Breast epithelium (tissue), 4 donors: ENCODE measurements around the gene SLF2. TPM values are rescaled to one million over a fixed set of nuclear protein-coding genes. Genes with fewer than 3 reads are reported as not detected.
"Not testable (repeated sequence)": the region's sequence is repeated elsewhere in the genome, so short reads cannot be mapped to it uniquely, and the experiment has no call there.

Experiments used
- DNase-seq, 2 donors: peaks; one replicate each; pipeline ENCODE4 v3.0.0-alpha.2; 2019; ENCODE audit warnings: low spot score in 2 of 2
- H3K27ac ChIP-seq, 2 donors: fragments of 200-600 bp; sonication (generic) in 1 of 2; one replicate each; pipeline ENCODE4 v1.5.1; 2016 to 2019; ENCODE audit warnings: mild to moderate bottlenecking in 1 of 2
- H3K27me3 ChIP-seq, 2 donors: fragments of 200-600 bp; sonication (generic) in 1 of 2; one replicate each; pipeline versions ENCODE4 v1.5.1 to v1.6.0; 2017 to 2019; ENCODE audit warnings: control low read depth in 1 of 2, mild to moderate bottlenecking in 1 of 2
- H3K36me3 ChIP-seq: fragments of 200-600 bp; one replicate; pipeline ENCODE4 v1.5.1; 2019
- H3K4me1 ChIP-seq, 2 donors: fragments of 200-600 bp; sonication (generic); one replicate each; pipeline ENCODE4 v1.5.1; 2016 to 2019; ENCODE audit warnings: control low read depth in 1 of 2
- H3K4me3 ChIP-seq, 3 donors: fragments of 200-600 bp; sonication (generic); 1 replicate in 2 of 3; 2 replicates in 1 of 3; pipeline ENCODE4 v1.5.1; 2016 to 2019; ENCODE audit warnings: mild to moderate bottlenecking in 3 of 3, moderate library complexity in 2 of 3
- H3K9me3 ChIP-seq, 2 donors: fragments of 200-600 bp; sonication (generic) in 1 of 2; one replicate each; pipeline ENCODE4 v1.5.1; 2016 to 2019; ENCODE audit warnings: control low read depth in 1 of 2
- CTCF ChIP-seq, 3 donors: fragments of 450-650 bp; IDR thresholded peaks; one replicate each; pipeline ENCODE4 v1.5.1; 2016 to 2017; ENCODE audit warnings: antibody characterized with exemption in 3 of 3, mild to moderate bottlenecking in 3 of 3, moderate library complexity in 3 of 3
- POLR2A ChIP-seq: fragments of 450-650 bp; IDR thresholded peaks from one replicate; pipeline ENCODE4 v1.6.1; 2016; ENCODE audit warnings: antibody characterized with exemption, mild to moderate bottlenecking, moderate library complexity
- POLR2AphosphoS5 ChIP-seq, 3 donors: sonication (generic); formaldehyde crosslinking; IDR thresholded peaks; one replicate each; pipeline ENCODE4 v1.6.1; 2017; ENCODE audit warnings: antibody characterized with exemption in 3 of 3
- intact Hi-C: fragments of 100-400 bp; cut with DNase I; formaldehyde crosslinking; loops from one replicate; pipeline ENCODE4 v1.15.1; 2023; ENCODE audit warnings: low total_unique reads
- total RNA-seq, 3 donors: library from RNA; depleted of rRNA; stranded (reverse); fragments of >200 nt; gene quantifications; one replicate each; pipeline ENCODE4 v1.1.0, GENCODE V29; 2016

Gene SLF2
- total RNA-seq, 3 donors from 2014 or later = 24.8 to 34.2 (median 31.8) TPM

- Histone ChIP-seq H3K27me3 (no peaks in the 10 kb centered on the region), H3K9me3 (no peaks in the 10 kb centered on the region), H3K27ac (no peak overlapping the region), H3K4me1 (no peaks in the 10 kb centered on the region), H3K4me3 (no peak overlapping the region), H3K36me3 (no peaks in the 10 kb centered on the region)
- TF ChIP-seq CTCF (IDR thresholded peaks at IDR 0.05) (no peak), POLR2A (no peak), POLR2AphosphoS5 (IDR thresholded peaks at IDR 0.05) (no peak)
- DNase-seq = peak in 1 of 2 donors; percentile 2
- intact Hi-C loops = no loop called here
These were observed 58.4 kb downstream of the SLF2 start for GRCh38 chr10:100970914-100971811.

- Histone ChIP-seq H3K27ac (no peak overlapping the region), H3K9me3 (no peaks in the 10 kb centered on the region), H3K4me1 (no peaks in the 10 kb centered on the region), H3K4me3 (no peak overlapping the region), H3K36me3 (no peaks in the 10 kb centered on the region), H3K27me3 (no peaks in the 10 kb centered on the region)
- intact Hi-C loops = no loop called here
- no peak for TF ChIP-seq POLR2A
- no peak for TF ChIP-seq CTCF (IDR thresholded peaks at IDR 0.05)
- TF ChIP-seq POLR2AphosphoS5 (IDR thresholded peaks at IDR 0.05) = no peak
- DNase-seq = peak in 1 of 2 donors; percentile 11
These were observed 59.5 kb downstream of the SLF2 start for GRCh38 chr10:100972115-100972903.

GRCh38 chr10:100972904-100973535 lies 60.3 kb downstream of the SLF2 start:
- TF ChIP-seq POLR2AphosphoS5 (IDR thresholded peaks at IDR 0.05) = no peak
- no peak for TF ChIP-seq CTCF (IDR thresholded peaks at IDR 0.05)
- TF ChIP-seq POLR2A = no peak
- intact Hi-C loops = no loop called here
- no peak for DNase-seq

GRCh38 chr10:100975397-100975796 lies 62.6 kb downstream of the SLF2 start:
- DNase-seq, H3K36me3 ChIP-seq, H3K27me3 ChIP-seq, intact Hi-C loops, H3K4me3 ChIP-seq, H3K27ac ChIP-seq, H3K9me3 ChIP-seq, H3K4me1 ChIP-seq: not testable (repeated sequence)

More at GRCh38 chr10:100972904-100973535, 60.3 kb downstream of the SLF2 start:
- Histone ChIP-seq H3K36me3 (no peaks in the 10 kb centered on the region), H3K27me3 (no peaks in the 10 kb centered on the region), H3K4me3 (no peak overlapping the region), H3K27ac (no peak overlapping the region), H3K9me3 (no peaks in the 10 kb centered on the region), H3K4me1 (no peaks in the 10 kb centered on the region)

- DNase-seq = no peak
- no peak overlapping the region for H3K27ac ChIP-seq
- H3K36me3 ChIP-seq = peaks cover 5% of the 10 kb centered on the region
- H3K4me3 ChIP-seq = no peak overlapping the region
- no peaks in the 10 kb centered on the region for H3K27me3 ChIP-seq
- intact Hi-C loops = no loop called here
- no peaks in the 10 kb centered on the region for H3K4me1 ChIP-seq
- TF ChIP-seq POLR2A (no peak), CTCF (IDR thresholded peaks at IDR 0.05) (no peak), POLR2AphosphoS5 (IDR thresholded peaks at IDR 0.05) (no peak)
- H3K9me3 ChIP-seq = no peaks in the 10 kb centered on the region
These were observed 64.1 kb downstream of the SLF2 start for GRCh38 chr10:100976906-100977305.
